ENCODE data around the gene ATP5MG. TPM values are rescaled to one million over a fixed set of nuclear protein-coding genes. Genes with fewer than 3 reads are reported as not detected.

Gene ATP5MG
- total and polyA plus RNA-seq, 2 of the 4 experiments (the other 2 are of a cell fraction): 144 to 219 TPM

- H3K4ac ChIP-seq (ENCODE audit: low read depth, low read length): no peak overlapping the region
- H4K91ac ChIP-seq (ENCODE audit: insufficient read depth, low read depth, low read length): no peak overlapping the region
- H2AFZ ChIP-seq (replicated peaks; ENCODE audit: low read length, poor library complexity): no peak overlapping the region
- H3K56ac ChIP-seq (ENCODE audit: extremely low read depth, insufficient read depth, low read length): no peak overlapping the region
- no peaks in the 10 kb centered on the region for H3K9me3 ChIP-seq (ENCODE audit: control insufficient read depth, insufficient read depth, low read length)
- no peak overlapping the region for H2BK120ac ChIP-seq (ENCODE audit: low read depth, low read length)
- in situ Hi-C loops (cut with MboI; ENCODE audit: low sequenced_read_pairs) (loop anchor here (25.0 kb wide), 1 partner anchor 1008 kb away; no protein-coding TSS in a partner anchor), intact Hi-C loops (cut with micrococcal nuclease) (no loop called here), dilution Hi-C loops (cut with HindIII; ENCODE audit: low sequenced_read_pairs, unreplicated experiment) (no loop called here)
- H3K27me3 ChIP-seq (ENCODE audit: control insufficient read depth, insufficient read depth, low read length): no peaks in the 10 kb centered on the region
- no peak overlapping the region for H3K27ac ChIP-seq (ENCODE audit: insufficient read depth, low read length)
- H2BK15ac ChIP-seq (ENCODE audit: low read depth, low read length): no peak overlapping the region
- H3K4me2 ChIP-seq (ENCODE audit: low read depth, low read length): no peak overlapping the region
- BruUV-seq (replicated peaks): no TSS peak
- TF ChIP-seq RCOR1 (IDR thresholded peaks at IDR 0.05; ENCODE audit: insufficient replicate concordance, low read length): no peak
- no peak for TF ChIP-seq MXI1 (IDR thresholded peaks at IDR 0.05; ENCODE audit: borderline replicate concordance, low read depth, low read length)
- TF ChIP-seq FOS (IDR thresholded peaks at IDR 0.05; ENCODE audit: low read depth, low read length): no peak
- TF ChIP-seq POLR2A (IDR thresholded peaks at IDR 0.05; ENCODE audit: low read depth, low read length): no peak
- TF ChIP-seq RAD21 (IDR thresholded peaks at IDR 0.05; ENCODE audit: low read length): no peak
- no peak for TF ChIP-seq CHD1 (IDR thresholded peaks at IDR 0.05; ENCODE audit: low read depth, low read length)
- TF ChIP-seq SMC3 (IDR thresholded peaks at IDR 0.05; ENCODE audit: low read depth, low read length): no peak
- no peak for TF ChIP-seq MAZ (IDR thresholded peaks at IDR 0.05; ENCODE audit: borderline replicate concordance, low read depth, low read length)
- no peak for TF ChIP-seq MAFK (IDR thresholded peaks at IDR 0.05; ENCODE audit: low read depth, low read length)
- TF ChIP-seq, protein P1, sequence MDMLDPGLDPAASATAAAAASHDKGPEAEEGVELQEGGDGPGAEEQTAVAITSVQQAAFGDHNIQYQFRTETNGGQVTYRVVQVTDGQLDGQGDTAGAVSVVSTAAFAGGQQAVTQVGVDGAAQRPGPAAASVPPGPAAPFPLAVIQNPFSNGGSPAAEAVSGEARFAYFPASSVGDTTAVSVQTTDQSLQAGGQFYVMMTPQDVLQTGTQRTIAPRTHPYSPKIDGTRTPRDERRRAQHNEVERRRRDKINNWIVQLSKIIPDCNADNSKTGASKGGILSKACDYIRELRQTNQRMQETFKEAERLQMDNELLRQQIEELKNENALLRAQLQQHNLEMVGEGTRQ (IDR thresholded peaks at IDR 0.05; ENCODE audit: low read depth, low read length): no peak
- no peak for TF ChIP-seq NFE2L2 (IDR thresholded peaks at IDR 0.05; ENCODE audit: low read depth, low read length)
- TF ChIP-seq CEBPB (IDR thresholded peaks at IDR 0.05; ENCODE audit: low read depth, low read length): no peak
- TF ChIP-seq RFX5 (IDR thresholded peaks at IDR 0.05; ENCODE audit: low read depth, low read length): no peak
- TF ChIP-seq BHLHE40 (IDR thresholded peaks at IDR 0.05; ENCODE audit: low read depth, low read length): no peak
- no peak for TF ChIP-seq ELK1 (IDR thresholded peaks at IDR 0.05; ENCODE audit: borderline replicate concordance, low read depth, low read length)
- H2BK20ac ChIP-seq (ENCODE audit: low read depth, low read length): no peak overlapping the region
- no peak overlapping the region for H2AK9ac ChIP-seq (replicated peaks; ENCODE audit: low read depth, low read length, poor library complexity)
- DNase-seq (no peak), ATAC-seq (ENCODE audit: low read depth) (no peak)
- no peak overlapping the region for H3K18ac ChIP-seq (ENCODE audit: low read depth, low read length)
- no peaks in the 10 kb centered on the region for H4K20me1 ChIP-seq (ENCODE audit: insufficient read depth, low read length)
- no peak overlapping the region for H3K9ac ChIP-seq (ENCODE audit: low read depth, low read length)
- H4K5ac ChIP-seq (ENCODE audit: low read depth, low read length): no peak overlapping the region
- no peak overlapping the region for H3K23ac ChIP-seq (ENCODE audit: low read depth, low read length)
- H3K4me3 ChIP-seq (ENCODE audit: insufficient read depth, low read depth, low read length): no peak overlapping the region
- 100% methylated on average over 2 of the region's 4 CpGs; no CpG with 5 or more reads in 1 of the 2 experiments for WGBS, 2 experiments (ENCODE audit: extremely low coverage in 2 of 2, insufficient read length in 1 of 2)
- no peaks in the 10 kb centered on the region for H3K4me1 ChIP-seq (ENCODE audit: control insufficient read depth, insufficient read depth, low read length)
- no peaks in the 10 kb centered on the region for H3K9me1 ChIP-seq (ENCODE audit: insufficient read depth, low read length)
- ChIA-PET CTCF (interaction anchor here (0.6 to 0.7 kb wide), 2 partner anchors 19 to 45 kb away, joined by 3 read pairs; no protein-coding TSS in a partner anchor), POLR2A (ENCODE audit: unreplicated experiment) (no interaction called here)
- H3K14ac ChIP-seq (replicated peaks; ENCODE audit: low read depth, low read length): no peak overlapping the region
- peaks cover 42% of the 10 kb centered on the region for H3K36me3 ChIP-seq (ENCODE audit: control insufficient read depth, insufficient read depth, low read length)
- no peak overlapping the region for H4K8ac ChIP-seq (ENCODE audit: low read depth in 2 of 2, low read length in 2 of 2)
- 0 out of 4 replicates have a peak, but pooled peaks cover 3 to 4% of the 10 kb centered on the region in 2 experiments for H3K79me1 ChIP-seq (ENCODE audit: low read depth in 1 of 2, low read length in 2 of 2)
- no peak overlapping the region for H2AK5ac ChIP-seq (ENCODE audit: low read depth, low read length)
- no peak overlapping the region for H2BK5ac ChIP-seq (ENCODE audit: low read depth, low read length, poor library complexity, severe bottlenecking)
Measured at GRCh38 chr11:118370774-118371173, 30.6 kb upstream of the ATP5MG start.
